Astrocyte of the spinal cord (primary cell): ENCODE results near the gene FMN1.
A peak's percentile ranks its signal among the peaks of the same experiment; 100 is the strongest.

Experiments used
- DNase-seq: peaks from one replicate; pipeline ENCODE4 v3.0.0; 2011; ENCODE audit warnings: low read depth, low spot score
- H3K4me3 ChIP-seq: 2 replicates; pipeline ENCODE4 v1.5.1; 2011; ENCODE audit warnings: low read depth, mild to moderate bottlenecking, low read length, moderate library complexity
- in situ Hi-C: cut with HindIII; loops from 2 replicates; pipeline ENCODE4 v1.10.0; 2017; ENCODE audit warnings: low sequenced_read_pairs
- TF ChIP-seq, protein P1 (sequence below): IDR thresholded peaks from 2 replicates; pipeline ENCODE4 v1.5.1; 2012; ENCODE audit warnings: low read depth, mild to moderate bottlenecking, low read length, inconsistent platforms

The FMN1 gene

DNA sequence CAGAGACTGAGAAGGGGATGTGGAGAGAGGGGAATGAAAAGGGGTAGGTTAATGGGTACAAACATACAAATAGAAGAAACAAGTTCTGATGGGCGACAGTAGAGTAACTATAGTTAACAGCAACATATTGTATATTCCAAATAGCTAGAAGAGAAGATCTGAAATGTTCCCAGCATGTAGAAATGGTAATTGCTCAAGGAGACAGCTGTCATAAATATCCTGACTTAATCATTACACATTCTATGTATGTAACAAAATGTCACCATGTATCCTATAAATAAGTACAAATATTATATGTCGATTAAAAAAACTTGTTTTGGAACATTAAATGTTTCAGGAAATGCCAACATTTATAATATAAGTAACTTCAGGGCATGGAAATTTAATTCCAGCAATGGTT, 23.3 kb downstream of the FMN1 start:
- TF ChIP-seq, protein P1, sequence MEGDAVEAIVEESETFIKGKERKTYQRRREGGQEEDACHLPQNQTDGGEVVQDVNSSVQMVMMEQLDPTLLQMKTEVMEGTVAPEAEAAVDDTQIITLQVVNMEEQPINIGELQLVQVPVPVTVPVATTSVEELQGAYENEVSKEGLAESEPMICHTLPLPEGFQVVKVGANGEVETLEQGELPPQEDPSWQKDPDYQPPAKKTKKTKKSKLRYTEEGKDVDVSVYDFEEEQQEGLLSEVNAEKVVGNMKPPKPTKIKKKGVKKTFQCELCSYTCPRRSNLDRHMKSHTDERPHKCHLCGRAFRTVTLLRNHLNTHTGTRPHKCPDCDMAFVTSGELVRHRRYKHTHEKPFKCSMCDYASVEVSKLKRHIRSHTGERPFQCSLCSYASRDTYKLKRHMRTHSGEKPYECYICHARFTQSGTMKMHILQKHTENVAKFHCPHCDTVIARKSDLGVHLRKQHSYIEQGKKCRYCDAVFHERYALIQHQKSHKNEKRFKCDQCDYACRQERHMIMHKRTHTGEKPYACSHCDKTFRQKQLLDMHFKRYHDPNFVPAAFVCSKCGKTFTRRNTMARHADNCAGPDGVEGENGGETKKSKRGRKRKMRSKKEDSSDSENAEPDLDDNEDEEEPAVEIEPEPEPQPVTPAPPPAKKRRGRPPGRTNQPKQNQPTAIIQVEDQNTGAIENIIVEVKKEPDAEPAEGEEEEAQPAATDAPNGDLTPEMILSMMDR, result no peak
- H3K4me3 ChIP-seq, result no peak overlapping the region
- DNase-seq, result no peak
- in situ Hi-C loops, result no loop called here

DNA sequence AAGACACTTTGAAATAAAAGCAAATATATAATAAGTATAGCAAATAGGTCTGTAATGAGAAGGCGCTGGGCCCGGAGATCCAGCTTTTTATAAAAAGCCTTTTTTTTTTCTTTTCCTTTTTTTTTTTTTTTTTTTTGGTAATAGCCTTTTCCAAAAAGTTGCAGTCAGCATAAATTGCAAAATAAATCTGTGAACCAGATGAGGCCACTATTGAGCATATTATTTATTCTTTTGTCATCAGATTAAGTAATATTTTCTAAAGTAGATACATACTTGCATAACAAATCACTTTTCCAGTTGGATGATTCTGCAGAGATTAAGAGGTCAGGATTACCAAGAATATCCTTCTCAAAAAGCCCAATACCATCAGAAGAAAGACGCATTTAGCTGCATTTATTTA, 24.9 kb downstream of the FMN1 start:
- in situ Hi-C loops, result no loop called here
- DNase-seq, result no peak
- no peak overlapping the region for H3K4me3 ChIP-seq
- TF ChIP-seq, protein P1, result no peak

DNA sequence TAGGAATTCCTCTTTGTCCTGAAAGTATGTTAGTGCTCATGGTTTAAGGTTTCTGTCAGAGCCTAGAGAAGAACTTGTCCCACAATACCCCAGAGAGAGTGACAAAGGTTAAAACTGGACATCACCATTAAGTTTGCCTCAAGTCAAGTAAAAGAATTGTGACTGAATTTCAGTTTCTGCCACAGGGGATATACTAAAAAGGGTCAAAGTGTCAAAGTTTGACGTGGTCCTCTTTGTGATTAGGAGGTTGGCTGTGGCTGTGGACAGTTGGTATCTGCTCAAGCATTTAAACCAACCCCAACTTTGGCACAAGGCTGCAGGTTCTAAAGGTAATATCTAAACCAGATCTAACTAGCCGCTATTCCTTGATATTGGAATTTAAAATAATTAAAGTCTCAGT, 26.1 kb downstream of the FMN1 start:
- in situ Hi-C loops, result no loop called here
- no peak overlapping the region for H3K4me3 ChIP-seq
- DNase-seq, result no peak
- TF ChIP-seq, protein P1, result no peak

DNA sequence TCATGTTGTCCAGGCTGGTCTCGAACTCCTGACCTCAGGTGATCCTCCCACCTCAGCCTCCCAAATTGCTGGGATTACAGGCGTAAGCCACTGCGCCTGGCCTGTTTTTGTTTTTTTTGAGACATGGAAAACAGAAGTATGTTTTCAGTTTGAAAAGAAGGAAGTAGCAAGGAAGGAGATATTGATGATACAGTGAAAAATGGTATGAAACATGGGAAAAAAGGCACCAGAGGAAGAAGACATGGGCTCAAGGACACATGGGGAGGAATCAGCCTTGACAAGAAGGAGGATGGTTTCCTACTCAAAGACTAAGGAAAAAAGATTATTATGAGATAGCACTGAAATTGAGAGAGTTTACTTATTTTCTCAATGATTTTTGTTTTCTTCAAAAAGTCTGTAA, 30.7 kb downstream of the FMN1 start:
- TF ChIP-seq, protein P1, result no peak

DNA sequence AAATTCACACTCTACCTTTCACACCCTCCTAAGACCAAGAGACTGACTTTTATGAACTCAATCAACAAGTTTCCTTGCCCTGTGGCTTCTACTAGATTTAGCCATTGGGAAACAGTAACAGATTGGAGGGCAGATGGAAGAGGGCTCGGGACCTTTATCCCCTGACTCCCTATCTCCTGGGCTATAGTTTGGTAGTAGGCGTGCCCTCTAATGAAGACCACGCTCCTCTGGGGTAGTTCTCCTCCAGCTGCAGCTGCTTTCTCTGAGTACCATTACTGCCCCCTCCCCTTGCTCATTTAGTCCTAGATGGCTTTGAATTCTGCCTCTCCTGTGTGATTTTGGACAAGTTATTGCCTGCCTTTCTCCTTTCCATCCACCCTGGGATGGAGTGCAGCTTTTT, 33.3 kb downstream of the FMN1 start:
- DNase-seq, result no peak
- TF ChIP-seq, protein P1, result no peak
- in situ Hi-C loops, result no loop called here
- no peak overlapping the region for H3K4me3 ChIP-seq

More for the DNA sequence above, 30.7 kb downstream of the FMN1 start:
- DNase-seq, result no peak
- H3K4me3 ChIP-seq, result no peak overlapping the region
- in situ Hi-C loops, result no loop called here

DNA sequence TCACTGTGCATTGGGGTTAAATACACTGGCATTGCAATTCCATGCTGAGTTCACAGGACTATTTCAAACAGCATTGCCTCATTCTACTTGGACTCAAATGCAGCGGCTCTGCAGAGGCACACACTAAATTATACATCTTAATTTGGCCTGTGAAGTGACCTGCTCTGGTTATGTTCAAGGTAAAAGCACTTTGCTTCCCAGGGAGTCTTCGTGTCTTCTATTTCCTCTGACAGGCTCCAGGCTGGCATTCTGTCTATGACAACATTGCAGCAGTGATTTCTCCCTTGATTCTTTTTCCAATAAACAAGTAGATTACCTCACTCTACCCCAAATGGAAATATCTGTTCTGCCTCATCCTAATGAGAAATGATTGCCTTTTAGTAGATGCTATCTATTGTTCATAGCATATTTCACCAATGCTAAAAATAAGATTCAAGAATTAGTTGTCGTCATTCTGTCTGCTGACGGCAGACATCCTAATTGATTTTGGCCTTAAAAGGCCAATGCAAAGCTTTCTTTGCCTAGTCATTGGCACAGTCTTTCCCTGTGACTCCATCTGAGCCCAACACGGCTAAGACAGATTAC, 33.8 kb downstream of the FMN1 start:
- TF ChIP-seq, protein P1, result no peak
- DNase-seq, result peak; percentile 32
- in situ Hi-C loops, result no loop called here
- H3K4me3 ChIP-seq, result no peak overlapping the region
